Astrocyte of the spinal cord (primary cell): Measurements from ENCODE around the gene BAHCC1.

ENCODE experiments used
- DNase-seq: peaks from one replicate; pipeline ENCODE4 v3.0.0; 2011; ENCODE audit warnings: low read depth, low spot score
- H3K4me3 ChIP-seq: 2 replicates; pipeline ENCODE4 v1.5.1; 2011; ENCODE audit warnings: low read depth, mild to moderate bottlenecking, low read length, moderate library complexity
- in situ Hi-C: cut with HindIII; loops from 2 replicates; pipeline ENCODE4 v1.10.0; 2017; ENCODE audit warnings: low sequenced_read_pairs
- TF ChIP-seq, protein P1 (sequence below): IDR thresholded peaks from 2 replicates; pipeline ENCODE4 v1.5.1; 2012; ENCODE audit warnings: low read depth, mild to moderate bottlenecking, low read length, inconsistent platforms

BAHCC1 gene

DNA sequence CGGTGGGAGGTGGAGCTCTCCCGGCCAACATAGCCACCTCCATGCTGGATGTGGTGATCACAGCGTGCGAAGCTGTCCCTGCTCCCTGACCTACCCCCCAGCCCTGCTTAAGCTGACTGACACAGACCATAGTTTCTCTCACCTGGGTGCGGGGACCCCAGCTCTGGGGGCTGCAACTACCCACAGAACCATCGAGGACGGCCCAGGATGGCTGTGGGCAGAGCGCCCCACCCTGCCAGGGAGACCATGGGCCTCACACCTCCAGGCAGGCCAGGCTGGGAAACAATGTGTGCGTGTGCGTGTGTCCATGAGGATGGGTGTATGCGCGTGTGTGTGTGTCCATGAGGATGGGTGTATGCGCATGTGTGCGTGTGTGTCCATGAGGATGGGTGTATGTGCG, 20.4 kb downstream of the BAHCC1 start:
- no peak overlapping the region for H3K4me3 ChIP-seq
- no peak for DNase-seq
- TF ChIP-seq, protein P1, sequence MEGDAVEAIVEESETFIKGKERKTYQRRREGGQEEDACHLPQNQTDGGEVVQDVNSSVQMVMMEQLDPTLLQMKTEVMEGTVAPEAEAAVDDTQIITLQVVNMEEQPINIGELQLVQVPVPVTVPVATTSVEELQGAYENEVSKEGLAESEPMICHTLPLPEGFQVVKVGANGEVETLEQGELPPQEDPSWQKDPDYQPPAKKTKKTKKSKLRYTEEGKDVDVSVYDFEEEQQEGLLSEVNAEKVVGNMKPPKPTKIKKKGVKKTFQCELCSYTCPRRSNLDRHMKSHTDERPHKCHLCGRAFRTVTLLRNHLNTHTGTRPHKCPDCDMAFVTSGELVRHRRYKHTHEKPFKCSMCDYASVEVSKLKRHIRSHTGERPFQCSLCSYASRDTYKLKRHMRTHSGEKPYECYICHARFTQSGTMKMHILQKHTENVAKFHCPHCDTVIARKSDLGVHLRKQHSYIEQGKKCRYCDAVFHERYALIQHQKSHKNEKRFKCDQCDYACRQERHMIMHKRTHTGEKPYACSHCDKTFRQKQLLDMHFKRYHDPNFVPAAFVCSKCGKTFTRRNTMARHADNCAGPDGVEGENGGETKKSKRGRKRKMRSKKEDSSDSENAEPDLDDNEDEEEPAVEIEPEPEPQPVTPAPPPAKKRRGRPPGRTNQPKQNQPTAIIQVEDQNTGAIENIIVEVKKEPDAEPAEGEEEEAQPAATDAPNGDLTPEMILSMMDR, result no peak
- in situ Hi-C loops, result no loop called here

DNA sequence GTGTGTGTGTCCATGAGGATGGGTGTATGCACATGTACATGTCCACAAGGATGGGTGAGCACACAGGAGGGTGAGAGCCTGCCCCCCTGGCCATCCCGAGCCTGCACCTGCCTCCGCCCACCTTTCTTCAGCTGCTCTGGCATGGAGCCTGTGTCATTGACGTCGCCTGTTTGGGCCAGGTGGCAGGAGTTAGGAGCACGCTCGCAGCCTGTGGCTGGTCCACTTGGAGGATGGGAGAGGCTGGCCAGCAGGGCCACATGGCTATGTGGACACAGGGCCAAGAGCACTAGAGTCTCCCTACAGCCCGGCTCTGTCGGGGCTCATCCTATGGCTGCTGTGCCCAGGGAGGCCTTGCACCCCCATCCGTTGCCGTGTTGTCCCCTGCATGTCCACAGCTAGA, 21.4 kb downstream of the BAHCC1 start:
- DNase-seq, result no peak
- H3K4me3 ChIP-seq, result no peak overlapping the region
- in situ Hi-C loops, result no loop called here
- TF ChIP-seq, protein P1, result no peak

DNA sequence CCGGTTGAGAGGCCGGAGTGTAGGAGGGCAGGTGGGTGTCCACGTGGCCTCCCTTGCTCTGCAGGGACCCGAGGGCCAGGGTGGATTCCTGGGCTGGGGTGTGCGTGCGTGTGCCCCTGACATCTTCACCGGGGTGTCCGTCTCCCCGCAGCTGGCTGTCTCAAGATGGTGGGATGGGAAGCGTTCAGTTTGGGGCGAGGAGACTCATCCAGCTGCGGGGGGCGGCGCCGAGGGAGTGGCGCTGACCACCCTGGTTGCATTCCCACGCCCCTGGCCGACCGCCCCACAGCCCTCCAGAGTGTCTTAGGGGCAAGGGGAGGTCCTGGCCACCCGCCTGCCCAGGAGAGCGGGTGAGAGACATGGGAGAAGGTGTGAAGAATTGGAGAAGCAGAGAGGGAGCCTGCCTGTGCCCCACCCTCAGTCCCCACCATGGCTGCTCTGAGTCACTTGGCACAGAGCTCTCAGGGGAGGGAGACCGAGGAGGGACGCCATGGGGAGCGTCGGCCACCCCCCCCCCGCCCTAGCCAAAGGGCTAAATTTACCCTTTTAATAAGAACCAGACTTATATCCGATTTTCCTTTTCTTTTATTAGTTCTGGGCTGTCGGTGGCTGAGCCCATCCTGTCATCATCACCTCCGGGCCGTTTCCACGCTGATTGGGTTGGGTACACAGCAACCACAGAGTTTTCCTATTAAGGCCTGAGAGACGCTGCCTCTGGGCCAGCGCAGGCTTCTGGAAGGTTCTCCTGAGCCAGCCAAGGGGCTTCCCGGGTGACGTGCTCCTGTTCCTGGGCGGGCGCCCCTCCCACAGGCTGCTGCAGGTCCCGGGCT, 22.0 kb downstream of the BAHCC1 start:
- no peak overlapping the region for H3K4me3 ChIP-seq
- peak; percentile 70 for DNase-seq
- in situ Hi-C loops, result no loop called here
- TF ChIP-seq, protein P1, result no peak

DNA sequence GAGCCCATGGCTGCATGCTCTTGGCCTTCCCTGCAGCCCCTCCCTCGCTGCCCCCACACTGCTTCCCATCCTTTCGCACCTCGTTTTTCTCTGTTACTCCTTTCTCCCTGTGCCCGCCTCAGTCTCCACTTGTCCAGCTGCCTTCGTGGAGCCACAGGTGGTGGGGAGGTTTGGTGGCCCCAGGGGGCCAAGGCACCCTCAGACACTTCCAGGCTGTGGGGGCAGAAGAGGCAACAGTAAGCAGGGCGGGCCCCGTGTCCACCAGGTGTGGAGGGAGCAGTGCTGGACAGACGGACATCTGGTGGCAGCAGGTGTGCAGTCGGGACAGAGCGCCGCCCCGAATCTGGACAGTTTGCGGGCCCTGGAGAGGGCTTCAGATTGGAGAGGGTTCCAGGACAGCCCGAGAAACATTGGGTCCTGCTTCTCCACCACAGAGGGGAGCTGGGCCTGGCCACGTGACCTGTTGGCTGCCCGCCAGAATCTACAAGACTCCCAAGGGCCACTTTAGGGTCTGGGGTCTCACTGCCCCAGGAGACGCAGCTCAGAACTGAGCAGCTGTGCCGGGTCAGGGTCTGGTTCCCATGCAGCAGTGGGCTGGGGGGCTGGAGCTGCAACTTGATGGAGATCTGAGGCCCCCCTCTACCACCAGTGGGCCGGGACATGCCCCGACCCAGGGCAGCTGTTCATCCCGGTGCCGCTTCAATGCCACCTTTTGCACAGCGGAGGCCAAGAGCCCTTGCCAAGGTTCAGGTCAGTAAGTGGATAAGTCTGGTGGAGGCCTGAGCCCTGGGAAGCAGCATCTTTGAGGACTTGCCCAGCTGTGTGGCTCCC, 22.8 kb downstream of the BAHCC1 start:
- DNase-seq, result no peak
- H3K4me3 ChIP-seq, result no peak overlapping the region
- TF ChIP-seq, protein P1, result no peak
- in situ Hi-C loops, result no loop called here

DNA sequence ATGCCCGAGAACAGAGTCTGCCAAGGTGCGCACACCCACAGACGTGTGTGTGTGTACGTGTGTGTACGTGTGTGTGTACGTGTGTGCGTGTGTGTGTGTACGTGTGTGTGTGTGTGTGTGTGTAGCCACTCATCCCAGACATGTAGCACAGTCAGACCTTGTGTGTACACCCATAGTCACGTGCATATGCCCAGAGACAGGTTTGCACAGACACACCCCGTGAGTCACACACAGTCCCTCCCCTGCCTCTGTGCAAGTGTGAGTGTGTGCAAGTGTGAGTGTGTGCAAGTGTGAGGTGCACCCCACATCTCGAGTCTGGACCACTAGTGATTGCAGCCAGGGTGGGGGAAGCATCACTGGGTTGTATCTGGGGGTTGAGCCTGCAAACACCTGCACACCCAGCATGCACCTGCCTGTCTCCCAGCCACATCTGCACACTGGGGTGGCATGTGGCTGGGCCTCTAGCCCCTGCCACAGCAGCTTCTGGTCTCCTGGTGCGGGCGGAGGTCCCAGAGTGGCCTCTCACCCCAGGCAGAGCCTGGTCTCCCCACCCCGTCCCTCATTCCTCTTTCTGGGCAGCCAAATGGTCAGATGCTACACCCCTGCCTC, 23.6 kb downstream of the BAHCC1 start:
- no peak for DNase-seq
- H3K4me3 ChIP-seq, result no peak overlapping the region
- TF ChIP-seq, protein P1, result no peak
- in situ Hi-C loops, result no loop called here

DNA sequence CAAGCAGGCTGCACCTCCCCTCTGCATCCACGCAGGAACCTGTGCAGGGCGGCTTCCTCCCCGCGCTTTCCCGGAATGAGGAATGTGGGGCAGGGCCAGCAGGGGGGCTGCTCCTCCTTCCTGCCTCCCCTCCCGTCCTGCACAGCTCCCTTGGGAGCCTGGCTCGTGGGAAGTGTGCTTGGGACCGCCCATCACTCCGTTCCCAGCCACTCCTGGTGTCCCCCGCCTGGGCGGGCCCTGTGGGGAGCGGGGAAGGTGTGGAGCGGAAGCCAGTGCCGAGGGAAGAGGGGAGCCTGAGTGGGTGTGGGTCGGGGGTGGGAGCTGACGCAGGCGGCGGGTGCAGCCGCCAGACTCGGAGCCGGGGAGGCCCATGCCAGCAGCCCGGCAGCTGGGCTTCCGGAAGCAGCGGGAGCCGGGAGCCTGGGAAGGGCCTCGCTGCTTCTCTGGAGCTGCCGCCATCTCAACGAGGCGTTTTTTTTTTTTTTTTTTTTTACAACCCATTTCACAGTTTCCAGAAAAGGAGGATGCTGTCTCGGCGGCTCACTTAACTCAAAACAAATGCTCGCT, 24.1 kb downstream of the BAHCC1 start:
- in situ Hi-C loops, result no loop called here
- peak; percentile 92 for DNase-seq
- TF ChIP-seq, protein P1, result no peak
- no peak overlapping the region for H3K4me3 ChIP-seq
